ENCODE data around the gene PRELID3B. TPM values are rescaled to one million over a fixed set of nuclear protein-coding genes. Genes with fewer than 3 reads are reported as not detected.

PRELID3B gene
- total RNA-seq, 1 donor from 2014 or later: 45.2 TPM

DNA sequence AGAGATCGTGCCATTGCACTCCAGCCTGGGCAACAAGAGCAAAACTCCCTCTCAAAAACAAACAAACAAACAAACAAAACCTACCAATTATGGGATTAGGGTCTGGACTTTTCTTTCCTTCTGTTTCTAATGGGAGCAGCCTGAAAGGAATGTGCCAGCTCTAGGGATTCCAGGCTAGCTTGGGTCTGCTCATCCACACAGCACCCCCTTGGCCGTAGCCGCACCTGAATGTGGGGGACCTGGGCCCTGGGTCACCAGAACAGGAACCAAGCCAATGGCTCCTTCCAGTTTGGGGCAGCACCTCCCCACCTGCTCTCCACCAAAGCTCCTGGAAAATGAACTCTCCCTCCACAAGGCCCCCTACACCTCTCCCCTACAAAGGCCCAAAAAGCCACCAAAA, 42.3 kb downstream of the PRELID3B start:
- Mint-ChIP-seq H3K36me3 (peaks cover 39% of the 10 kb centered on the region), H3K9me3 (no peaks in the 10 kb centered on the region), H3K27ac (no peak overlapping the region), H3K4me3 (no peak overlapping the region), H3K4me1 (peaks cover 15% of the 10 kb centered on the region), H3K27me3 (ENCODE audit: low read depth) (no peaks in the 10 kb centered on the region)
- DNase-seq (ENCODE audit: low spot score in 2 of 2, unreplicated experiment in 2 of 2): no peak
- TF ChIP-seq, protein P1, sequence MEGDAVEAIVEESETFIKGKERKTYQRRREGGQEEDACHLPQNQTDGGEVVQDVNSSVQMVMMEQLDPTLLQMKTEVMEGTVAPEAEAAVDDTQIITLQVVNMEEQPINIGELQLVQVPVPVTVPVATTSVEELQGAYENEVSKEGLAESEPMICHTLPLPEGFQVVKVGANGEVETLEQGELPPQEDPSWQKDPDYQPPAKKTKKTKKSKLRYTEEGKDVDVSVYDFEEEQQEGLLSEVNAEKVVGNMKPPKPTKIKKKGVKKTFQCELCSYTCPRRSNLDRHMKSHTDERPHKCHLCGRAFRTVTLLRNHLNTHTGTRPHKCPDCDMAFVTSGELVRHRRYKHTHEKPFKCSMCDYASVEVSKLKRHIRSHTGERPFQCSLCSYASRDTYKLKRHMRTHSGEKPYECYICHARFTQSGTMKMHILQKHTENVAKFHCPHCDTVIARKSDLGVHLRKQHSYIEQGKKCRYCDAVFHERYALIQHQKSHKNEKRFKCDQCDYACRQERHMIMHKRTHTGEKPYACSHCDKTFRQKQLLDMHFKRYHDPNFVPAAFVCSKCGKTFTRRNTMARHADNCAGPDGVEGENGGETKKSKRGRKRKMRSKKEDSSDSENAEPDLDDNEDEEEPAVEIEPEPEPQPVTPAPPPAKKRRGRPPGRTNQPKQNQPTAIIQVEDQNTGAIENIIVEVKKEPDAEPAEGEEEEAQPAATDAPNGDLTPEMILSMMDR (IDR thresholded peaks at IDR 0.05; ENCODE audit: unreplicated experiment): no peak

GRCh38 chr20:58998656-58999055, 43.9 kb downstream of the PRELID3B start:
- Mint-ChIP-seq H3K27me3 (ENCODE audit: low read depth) (no peaks in the 10 kb centered on the region), H3K4me1 (peaks cover under 1% of the 10 kb centered on the region), H3K27ac (no peak overlapping the region), H3K36me3 (peaks cover 43% of the 10 kb centered on the region), H3K4me3 (no peak overlapping the region), H3K9me3 (no peaks in the 10 kb centered on the region)
- TF ChIP-seq, protein P1 (IDR thresholded peaks at IDR 0.05; ENCODE audit: unreplicated experiment): no peak
- no peak for DNase-seq (ENCODE audit: low spot score in 2 of 2, unreplicated experiment in 2 of 2)

GRCh38 chr20:58997141-58997770, 45.3 kb downstream of the PRELID3B start:
- Mint-ChIP-seq H3K27ac (no peak overlapping the region), H3K4me1 (no peaks in the 10 kb centered on the region), H3K9me3 (no peaks in the 10 kb centered on the region), H3K27me3 (ENCODE audit: low read depth) (no peaks in the 10 kb centered on the region), H3K36me3 (peaks cover 42% of the 10 kb centered on the region), H3K4me3 (no peak overlapping the region)
- DNase-seq (ENCODE audit: low spot score in 2 of 2, unreplicated experiment in 2 of 2): no peak
- TF ChIP-seq, protein P1 (IDR thresholded peaks at IDR 0.05; ENCODE audit: unreplicated experiment): no peak

- no peaks in the 10 kb centered on the region for H3K27me3 Mint-ChIP-seq (ENCODE audit: low read depth)
- H3K27ac Mint-ChIP-seq: no peak overlapping the region
- no peak overlapping the region for H3K4me3 Mint-ChIP-seq
- H3K4me1 Mint-ChIP-seq: no peaks in the 10 kb centered on the region
- TF ChIP-seq, protein P1 (IDR thresholded peaks at IDR 0.05; ENCODE audit: unreplicated experiment): no peak
- H3K9me3 Mint-ChIP-seq: no peaks in the 10 kb centered on the region
- peaks cover 44% of the 10 kb centered on the region for H3K36me3 Mint-ChIP-seq
- no peak for DNase-seq (ENCODE audit: low spot score in 2 of 2, unreplicated experiment in 2 of 2)
Measured at GRCh38 chr20:58996226-58996611, 46.4 kb downstream of the PRELID3B start.

DNA sequence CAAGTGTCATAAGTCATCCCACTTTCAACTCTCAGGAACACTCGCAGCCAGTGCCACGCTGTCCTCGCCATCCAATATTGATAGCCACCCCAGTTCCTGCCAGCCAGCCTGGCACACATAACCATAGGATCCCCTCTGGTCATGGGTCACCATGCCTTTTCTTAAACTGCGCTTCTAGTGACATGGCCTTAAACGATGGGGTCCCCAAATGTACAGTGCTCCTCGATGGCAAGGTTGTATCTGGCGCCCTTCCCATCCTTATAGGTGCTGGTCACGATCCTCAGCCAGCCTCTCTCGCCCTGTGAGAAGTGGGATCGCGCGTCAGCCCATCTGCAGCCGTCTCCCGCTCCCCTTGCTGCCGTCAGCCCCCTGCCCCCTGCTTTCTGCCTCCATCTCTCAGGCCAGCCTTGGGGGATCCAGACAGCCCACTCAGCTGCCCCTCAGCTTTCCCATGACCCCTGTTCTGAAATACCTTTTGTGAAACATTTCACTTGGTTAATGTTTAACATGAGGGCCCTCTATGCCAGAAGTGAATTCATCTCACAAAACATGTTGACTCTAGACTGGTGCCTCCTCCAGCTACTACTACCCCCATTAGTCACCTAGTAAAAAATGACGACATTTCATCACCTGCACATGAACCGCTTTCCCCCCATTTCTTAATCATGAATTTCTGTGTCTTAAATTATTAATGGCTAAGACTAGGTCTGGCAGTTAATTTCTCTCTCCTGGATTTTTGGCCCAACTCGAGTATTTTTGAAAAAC, 46.9 kb downstream of the PRELID3B start:
- H3K27ac Mint-ChIP-seq: no peak overlapping the region
- DNase-seq (ENCODE audit: low spot score in 2 of 2, unreplicated experiment in 2 of 2): no peak
- TF ChIP-seq, protein P1 (IDR thresholded peaks at IDR 0.05; ENCODE audit: unreplicated experiment): no peak
- H3K27me3 Mint-ChIP-seq (ENCODE audit: low read depth): no peaks in the 10 kb centered on the region
- H3K4me3 Mint-ChIP-seq: no peak overlapping the region
- H3K36me3 Mint-ChIP-seq: peaks cover 47% of the 10 kb centered on the region
- H3K4me1 Mint-ChIP-seq: no peaks in the 10 kb centered on the region
- H3K9me3 Mint-ChIP-seq: no peaks in the 10 kb centered on the region
